Heart right ventricle (tissue), 16 donors: ENCODE results near the gene MPI. TPM values are rescaled to one million over a fixed set of nuclear protein-coding genes. Genes with fewer than 3 reads are reported as not detected.
"Not testable (repeated sequence)": the region's sequence is repeated elsewhere in the genome, so short reads cannot be mapped to it uniquely, and the experiment has no call there.

Source experiments
- ATAC-seq, 8 donors: fragments of 200-7000 bp; cut with Tn5 transposase; one replicate each; pipeline ENCODE4 v1.9.1; 2020; ENCODE audit warnings: mild to moderate bottlenecking in 8 of 8, moderate library complexity in 8 of 8, moderate number of reproducible peaks in 1 of 8
- DNase-seq, 2 donors: peaks; one replicate each; pipeline ENCODE4 v3.0.0-alpha.2; 2020
- H3K27ac ChIP-seq, 10 donors: fragments of 200-600 bp; sonication (generic) in 2 of 10; one replicate each; pipeline versions ENCODE4 v1.5.0 to v1.8.0; 2020 to 2022; ENCODE audit warnings: mild to moderate bottlenecking in 3 of 10
- H3K27me3 ChIP-seq, 7 donors: fragments of 200-600 bp; one replicate each; pipeline ENCODE4 v1.8.0; 2021 to 2022; ENCODE audit warnings: mild to moderate bottlenecking in 2 of 7
- H3K36me3 ChIP-seq, 9 donors: fragments of 200-600 bp; sonication (generic) in 1 of 9; one replicate each; pipeline versions ENCODE4 v1.5.0 to v1.8.0; 2020 to 2022; ENCODE audit warnings: mild to moderate bottlenecking in 2 of 9
- H3K4me1 ChIP-seq, 9 donors: fragments of 200-600 bp; sonication (generic) in 1 of 9; one replicate each; pipeline versions ENCODE4 v1.5.0 to v1.8.0; 2020 to 2022; ENCODE audit warnings: mild to moderate bottlenecking in 4 of 9
- H3K4me3 ChIP-seq, 10 donors: fragments of 200-600 bp; sonication (generic) in 2 of 10; one replicate each; pipeline versions ENCODE4 v1.5.0 to v1.8.0; 2020 to 2022; ENCODE audit warnings: mild to moderate bottlenecking in 7 of 10, moderate library complexity in 2 of 10
- H3K9me3 ChIP-seq, 11 donors: fragments of 200-600 bp in 10 of 11; sonication (generic) in 2 of 11; one replicate each; pipeline versions ENCODE4 v1.5.0 to v1.8.0; 2013 to 2022; ENCODE audit warnings: mild to moderate bottlenecking in 2 of 11, control low read depth in 1 of 11, moderate library complexity in 1 of 11
- WGBS, 2 donors: extraction: QIAGEN DNeasy Blood & Tissue Kit; methylation state at CpG; one replicate each; pipeline ENCODE4 v1.1.7; 2013; ENCODE audit warnings: inconsistent platforms in 1 of 2; 5-methylcytosine and 5-hydroxymethylcytosine counted together
- intact Hi-C, 10 donors: fragments of 100-400 bp; cut with DNase I; formaldehyde crosslinking; loops; one replicate each; pipeline versions ENCODE4 v1.11.1 to v1.14.2; 2022
- polyA plus RNA-seq, 2 donors: library from polyadenylated mRNA; stranded (reverse); fragments of 200-250 nt; gene quantifications; one replicate each; pipeline ENCODE4 v1.2.3, GENCODE V29; 2013
- total RNA-seq, 10 donors: library from RNA; stranded (reverse); fragmentation: NEBNext Ultra II Directional in 3 of 10; extraction: Animal tissue kit (Norgen Biotek cat#: 25700) in 3 of 10; gene quantifications; one replicate each; pipeline versions ENCODE4 v1.2.1 to v1.2.4, GENCODE V29; 2021 to 2023
- TF ChIP-seq, protein P1 (sequence below), 9 donors: fragments of 200-600 bp; sonication (generic) in 2 of 9; IDR thresholded peaks; one replicate each; pipeline versions ENCODE4 v1.5.0 to v1.8.0; 2021 to 2022; ENCODE audit warnings: antibody characterized with exemption in 9 of 9, mild to moderate bottlenecking in 5 of 9, moderate library complexity in 1 of 9
- donor health status: Arrhythmogenic right ventricular cardiomyopathy.
- donor health status: ischemic (EF 13 %, LVEDD 7.1; RV severe dilation, severe dysfunction).
- donor health status: healthy with polysubstance abuse.
- donor health status: DM: no; HTN: yes; CAD: no.
- donor health status: DM: no; HTN: no; CAD: no.
- donor health status: ischemic (EF 25% LVEDD 6.9; RV normal size, moderate dysfunction).
- donor health status: ischemic (EF 25% LVEDD 5.7; RV mildly dilated, moderate dysfunction).
- donor health status: healthy.
- donor health status: DM: yes; HTN: yes; CAD: no.
- donor health status: Ischemic cardiomyopathy.
- donor health status: ischemic (EF 35%, LVEDD 5.7; RV mildly dilated, moderate dysfunction).
- donor health status: nonischemic (EF 11% LVEDD 7.7; RV severe dilation, severe dysfunction).
- donor health status: DM: yes; HTN: yes; CAD: no.
- donor health status: PGD.
- donor health status: ischemic (EF 29% LVEDD 5.4; RV normal size, mild dysfunction).
- donor health status: nonischemic (EF 23%, LVEDD 6.1; RV moderate dilation, normal function).

MPI gene
- total and polyA plus RNA-seq, 12 donors = 24.4 to 86.4 (median 54.5) TPM

DNA sequence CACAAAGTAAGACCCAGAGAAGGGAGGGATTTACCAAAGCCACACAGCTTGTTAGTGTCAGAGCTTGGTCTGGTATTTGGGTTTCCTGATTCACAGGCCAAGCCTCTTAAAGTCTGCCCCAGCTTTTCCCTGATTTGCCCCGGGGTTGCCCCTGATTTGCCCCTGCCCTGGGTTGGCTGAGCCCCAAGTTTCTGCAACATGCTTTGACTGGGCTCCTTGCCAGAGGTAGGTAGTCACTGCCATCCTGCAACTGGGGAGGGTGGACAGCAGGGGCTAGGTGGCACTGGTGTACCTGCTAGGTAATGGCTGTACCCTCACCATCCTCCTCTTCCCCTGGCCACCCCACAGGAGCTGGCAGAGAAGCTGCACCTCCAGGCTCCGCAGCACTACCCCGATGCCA is 2.5 kb downstream of the MPI start:
- H3K4me1 ChIP-seq = peaks cover 4 to 54% (median 42%) of the 10 kb centered on the region in 9 donors
- ATAC-seq (no peak), DNase-seq (no peak)
- peaks cover 0 to 44% (median 4%) of the 10 kb centered on the region in 9 donors for H3K36me3 ChIP-seq
- H3K27me3 ChIP-seq = no peaks in the 10 kb centered on the region
- H3K4me3 ChIP-seq = no peak overlapping the region
- 74 to 75% methylated on average over 3 of the region's 3 CpGs for WGBS, 2 donors
- peak overlapping the region in 6 of 10 donors; percentile 47 to 92 (median 85) for H3K27ac ChIP-seq
- H3K9me3 ChIP-seq = no peaks in the 10 kb centered on the region
- TF ChIP-seq, protein P1, sequence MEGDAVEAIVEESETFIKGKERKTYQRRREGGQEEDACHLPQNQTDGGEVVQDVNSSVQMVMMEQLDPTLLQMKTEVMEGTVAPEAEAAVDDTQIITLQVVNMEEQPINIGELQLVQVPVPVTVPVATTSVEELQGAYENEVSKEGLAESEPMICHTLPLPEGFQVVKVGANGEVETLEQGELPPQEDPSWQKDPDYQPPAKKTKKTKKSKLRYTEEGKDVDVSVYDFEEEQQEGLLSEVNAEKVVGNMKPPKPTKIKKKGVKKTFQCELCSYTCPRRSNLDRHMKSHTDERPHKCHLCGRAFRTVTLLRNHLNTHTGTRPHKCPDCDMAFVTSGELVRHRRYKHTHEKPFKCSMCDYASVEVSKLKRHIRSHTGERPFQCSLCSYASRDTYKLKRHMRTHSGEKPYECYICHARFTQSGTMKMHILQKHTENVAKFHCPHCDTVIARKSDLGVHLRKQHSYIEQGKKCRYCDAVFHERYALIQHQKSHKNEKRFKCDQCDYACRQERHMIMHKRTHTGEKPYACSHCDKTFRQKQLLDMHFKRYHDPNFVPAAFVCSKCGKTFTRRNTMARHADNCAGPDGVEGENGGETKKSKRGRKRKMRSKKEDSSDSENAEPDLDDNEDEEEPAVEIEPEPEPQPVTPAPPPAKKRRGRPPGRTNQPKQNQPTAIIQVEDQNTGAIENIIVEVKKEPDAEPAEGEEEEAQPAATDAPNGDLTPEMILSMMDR (IDR thresholded peaks at IDR 0.05) = no peak
- intact Hi-C loops = loop anchor here in 2 of 10 donors (10.0 kb wide), 1 partner anchor 48 kb away; the partner anchor contains the start of gene ULK3 (in 2 of the 2)

DNA sequence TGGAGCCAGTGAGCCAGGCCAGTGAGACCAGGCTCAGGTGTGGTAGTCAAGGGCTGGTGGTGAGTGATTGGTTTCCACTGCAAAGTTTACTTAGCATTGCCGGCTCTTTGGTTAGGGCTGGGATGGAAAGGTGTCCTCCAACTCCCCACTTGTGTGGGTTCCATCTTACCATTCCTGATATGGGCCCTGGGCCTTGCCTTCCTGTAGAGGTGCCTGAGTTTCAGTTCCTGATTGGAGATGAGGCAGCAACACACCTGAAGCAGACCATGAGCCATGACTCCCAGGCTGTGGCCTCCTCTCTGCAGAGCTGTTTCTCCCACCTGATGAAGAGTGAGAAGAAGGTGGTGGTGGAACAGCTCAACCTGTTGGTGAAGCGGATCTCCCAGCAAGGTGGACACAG is 3.1 kb downstream of the MPI start:
- intact Hi-C loops = loop anchor here in 2 of 10 donors (10.0 kb wide), 1 partner anchor 48 kb away; the partner anchor contains the start of gene ULK3 (in 2 of the 2)
- Histone ChIP-seq H3K36me3 (peaks cover 0 to 50% (median 4%) of the 10 kb centered on the region in 9 donors), H3K27me3 (no peaks in the 10 kb centered on the region), H3K4me3 (no peak overlapping the region), H3K27ac (peak overlapping the region in 2 of 10 donors; percentile 31 to 92), H3K4me1 (peaks cover 4 to 60% (median 42%) of the 10 kb centered on the region in 9 donors), H3K9me3 (no peaks in the 10 kb centered on the region)
- ATAC-seq (no peak), DNase-seq (no peak)
- TF ChIP-seq, protein P1 (IDR thresholded peaks at IDR 0.05) = no peak
- WGBS, 2 donors = 94 to 96% methylated on average over 2 of the region's 2 CpGs

DNA sequence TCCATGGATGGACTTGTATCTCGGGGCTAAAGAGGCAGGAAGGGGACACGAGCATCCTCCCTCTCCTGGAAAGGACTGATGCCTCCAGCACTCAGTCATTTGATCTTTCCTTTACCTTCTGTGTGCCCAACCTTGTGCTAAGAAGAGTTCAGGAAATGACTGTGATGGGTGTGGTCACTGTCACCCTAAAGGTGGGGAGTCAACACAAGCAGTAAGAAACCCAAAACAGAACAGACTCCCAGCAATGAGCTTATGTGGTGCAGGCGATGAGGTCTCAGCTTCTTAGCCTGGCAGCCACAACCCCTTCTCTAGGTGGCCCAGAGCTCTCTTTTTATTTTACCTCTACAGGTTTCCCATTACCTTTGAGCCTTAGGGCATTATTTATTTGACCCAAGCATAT is 3.8 kb downstream of the MPI start:
- Histone ChIP-seq H3K27me3 (no peaks in the 10 kb centered on the region), H3K27ac (peak overlapping the region in 1 of 10 donors; percentile 31), H3K36me3 (peaks cover 0 to 57% (median 6%) of the 10 kb centered on the region in 9 donors), H3K4me1 (peaks cover 4 to 63% (median 41%) of the 10 kb centered on the region in 9 donors), H3K4me3 (no peak overlapping the region), H3K9me3 (no peaks in the 10 kb centered on the region)
- ATAC-seq (no peak), DNase-seq (no peak)
- TF ChIP-seq, protein P1 (IDR thresholded peaks at IDR 0.05) = no peak
- intact Hi-C loops = loop anchor here in 2 of 10 donors (10.0 kb wide), 1 partner anchor 49 kb away; the partner anchor contains the start of gene ULK3 (in 2 of the 2)
- 85 to 93% methylated on average over 3 of the region's 3 CpGs for WGBS, 2 donors

DNA sequence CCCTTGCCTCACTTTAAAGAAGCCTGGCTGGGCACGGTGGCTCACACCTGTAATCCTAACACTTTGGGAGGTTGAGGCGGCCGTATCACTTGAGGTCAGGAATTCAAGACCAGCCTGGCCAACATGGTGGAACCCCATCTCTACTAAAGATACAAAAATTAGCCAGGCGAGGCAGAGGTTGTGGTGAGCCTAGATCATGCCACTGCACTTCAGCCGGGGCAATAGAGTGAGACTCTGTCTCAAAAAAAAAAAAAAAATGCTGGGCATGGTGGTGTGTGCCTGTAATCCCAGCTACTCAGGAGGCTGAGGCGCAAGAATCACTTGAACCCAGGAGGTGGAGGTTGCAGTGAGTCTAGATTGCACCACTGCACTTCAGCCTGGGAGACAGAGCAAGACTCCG is 4.5 kb downstream of the MPI start:
- WGBS, 2 donors = 97% methylated on average over 7 of the region's 7 CpGs
- ATAC-seq, H3K9me3 ChIP-seq, DNase-seq, H3K27me3 ChIP-seq, H3K4me3 ChIP-seq, H3K27ac ChIP-seq: not testable (repeated sequence)
- Histone ChIP-seq H3K36me3 (peaks cover 0 to 65% (median 11%) of the 10 kb centered on the region in 9 donors), H3K4me1 (peaks cover 0 to 55% (median 34%) of the 10 kb centered on the region in 9 donors)
- intact Hi-C loops = loop anchor here in 2 of 10 donors (10.0 kb wide), 1 partner anchor 50 kb away; the partner anchor contains the start of gene ULK3 (in 2 of the 2)

DNA sequence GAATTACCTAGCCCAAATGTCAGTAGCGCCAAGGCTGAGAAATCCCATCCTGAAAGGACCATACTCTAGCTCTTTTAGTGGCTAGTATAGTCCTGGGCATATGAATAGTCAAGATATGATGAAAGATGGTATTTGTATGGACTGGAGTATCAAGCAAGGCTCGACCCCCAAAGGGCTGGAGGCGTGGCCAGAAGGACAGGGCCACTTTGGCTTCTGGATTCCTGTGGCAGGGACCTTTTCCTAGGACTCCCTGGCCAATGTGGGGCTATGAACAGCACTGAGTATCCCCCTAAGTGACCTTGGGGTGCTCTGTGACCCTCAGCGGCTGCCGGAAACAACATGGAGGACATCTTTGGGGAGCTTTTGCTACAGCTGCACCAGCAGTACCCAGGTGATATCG is 6.0 kb downstream of the MPI start:
- intact Hi-C loops = loop anchor here in 2 of 10 donors (10.0 kb wide), 1 partner anchor 51 kb away; the partner anchor contains the start of gene ULK3 (in 2 of the 2)
- Histone ChIP-seq H3K9me3 (no peaks in the 10 kb centered on the region), H3K27ac (no peak overlapping the region), H3K36me3 (peaks cover 0 to 79% (median 19%) of the 10 kb centered on the region in 9 donors), H3K4me1 (peaks cover 0 to 45% (median 23%) of the 10 kb centered on the region in 9 donors), H3K4me3 (no peak overlapping the region), H3K27me3 (no peaks in the 10 kb centered on the region)
- ATAC-seq (no peak), DNase-seq (no peak)
- 95 to 96% methylated on average over 6 of the region's 6 CpGs for WGBS, 2 donors
- TF ChIP-seq, protein P1 (IDR thresholded peaks at IDR 0.05) = no peak
